Measurements from ENCODE around the gene ARHGAP28. TPM values are rescaled to one million over a fixed set of nuclear protein-coding genes. Genes with fewer than 3 reads are reported as not detected.
"Not testable (repeated sequence)": the region's sequence is repeated elsewhere in the genome, so short reads cannot be mapped to it uniquely, and the experiment has no call there.

Gene ARHGAP28
- total RNA-seq, 3 donors from 2014 or later: not detected

- DNase-seq: no peak
- Mint-ChIP-seq H3K9me3 (peaks cover 14% of the 10 kb centered on the region), H3K36me3 (ENCODE audit: insufficient read depth) (no peaks in the 10 kb centered on the region), H3K4me1 (ENCODE audit: low read depth) (no peaks in the 10 kb centered on the region), H3K27me3 (ENCODE audit: low read depth) (no peaks in the 10 kb centered on the region), H3K4me3 (no peak overlapping the region)
- no peak for ATAC-seq
Measured at GRCh38 chr18:6836331-6836730, 106.8 kb downstream of the ARHGAP28 start.

GRCh38 chr18:6837904-6838303 is 108.4 kb downstream of the ARHGAP28 start:
- Mint-ChIP-seq H3K9me3 (peaks cover 14% of the 10 kb centered on the region), H3K36me3 (ENCODE audit: insufficient read depth) (no peaks in the 10 kb centered on the region), H3K4me1 (ENCODE audit: low read depth) (no peaks in the 10 kb centered on the region), H3K27me3 (ENCODE audit: low read depth) (no peaks in the 10 kb centered on the region), H3K4me3 (no peak overlapping the region)
- DNase-seq (no peak), ATAC-seq (no peak)

DNA sequence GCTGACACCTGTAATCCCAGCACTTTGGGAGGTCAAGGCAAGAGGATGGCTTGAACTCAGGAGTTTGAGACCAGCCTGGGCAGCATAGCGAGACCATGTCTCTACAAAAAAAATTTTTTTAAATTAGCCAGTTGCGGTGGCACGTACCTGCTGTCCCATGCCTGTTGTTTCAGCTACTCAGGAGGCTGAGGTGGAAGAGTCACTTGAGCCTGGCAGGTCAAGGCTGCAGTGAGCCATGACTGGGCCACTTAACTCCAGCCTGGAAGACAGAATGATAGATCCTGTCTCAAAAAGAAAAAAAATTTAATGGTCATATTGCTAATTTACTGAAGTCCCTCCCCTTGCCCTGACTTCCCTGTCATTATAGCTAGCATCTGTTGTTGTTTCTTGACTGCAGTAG is 112.6 kb downstream of the ARHGAP28 start:
- DNase-seq (no peak), ATAC-seq (no peak)
- Mint-ChIP-seq H3K27me3 (ENCODE audit: low read depth) (no peaks in the 10 kb centered on the region), H3K9me3 (peaks cover 4% of the 10 kb centered on the region), H3K4me3 (no peak overlapping the region), H3K4me1 (ENCODE audit: low read depth) (no peaks in the 10 kb centered on the region), H3K36me3 (ENCODE audit: insufficient read depth) (no peaks in the 10 kb centered on the region)

DNA sequence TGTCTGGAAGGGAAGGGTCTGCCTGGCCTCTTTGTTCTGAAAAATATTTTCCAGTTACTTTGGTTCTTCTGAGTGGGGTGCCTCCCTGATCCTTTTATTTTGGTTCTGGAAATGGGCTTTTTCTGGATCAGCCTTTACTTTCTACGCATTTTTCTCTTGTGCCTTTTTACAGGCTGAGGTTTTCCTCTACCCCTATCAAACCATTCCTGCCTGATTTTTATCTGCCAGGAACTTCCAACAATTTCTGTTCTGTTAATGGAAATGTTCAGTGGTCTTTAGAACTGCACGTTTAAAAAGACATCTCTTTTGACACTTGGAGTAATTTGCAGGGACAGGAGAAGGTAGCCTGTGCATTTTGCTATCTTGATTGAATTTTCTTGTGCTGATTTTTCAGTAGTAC is 113.8 kb downstream of the ARHGAP28 start:
- no peaks in the 10 kb centered on the region for H3K36me3 Mint-ChIP-seq (ENCODE audit: insufficient read depth)
- ATAC-seq (no peak), DNase-seq (no peak)
- no peak overlapping the region for H3K4me3 Mint-ChIP-seq
- H3K9me3 Mint-ChIP-seq: peaks cover 4% of the 10 kb centered on the region
- H3K27me3 Mint-ChIP-seq (ENCODE audit: low read depth): no peaks in the 10 kb centered on the region
- no peaks in the 10 kb centered on the region for H3K4me1 Mint-ChIP-seq (ENCODE audit: low read depth)

- H3K9me3 Mint-ChIP-seq; H3K4me3 Mint-ChIP-seq; H3K36me3 Mint-ChIP-seq (ENCODE audit: insufficient read depth); ATAC-seq; H3K4me1 Mint-ChIP-seq (ENCODE audit: low read depth); DNase-seq; H3K27me3 Mint-ChIP-seq (ENCODE audit: low read depth): not testable (repeated sequence)
Measured at GRCh38 chr18:6845521-6845920, 116.0 kb downstream of the ARHGAP28 start.

GRCh38 chr18:6850396-6850795 is 120.9 kb downstream of the ARHGAP28 start:
- H3K36me3 Mint-ChIP-seq (ENCODE audit: insufficient read depth): no peaks in the 10 kb centered on the region
- DNase-seq (no peak), ATAC-seq (no peak)
- H3K27me3 Mint-ChIP-seq (ENCODE audit: low read depth): no peaks in the 10 kb centered on the region
- peaks cover 9% of the 10 kb centered on the region for H3K9me3 Mint-ChIP-seq
- H3K4me3 Mint-ChIP-seq: no peak overlapping the region
- H3K4me1 Mint-ChIP-seq (ENCODE audit: low read depth): no peaks in the 10 kb centered on the region

GRCh38 chr18:6851480-6851879 is 122.0 kb downstream of the ARHGAP28 start:
- no peak for ATAC-seq
- H3K36me3 Mint-ChIP-seq (ENCODE audit: insufficient read depth): no peaks in the 10 kb centered on the region

DNA sequence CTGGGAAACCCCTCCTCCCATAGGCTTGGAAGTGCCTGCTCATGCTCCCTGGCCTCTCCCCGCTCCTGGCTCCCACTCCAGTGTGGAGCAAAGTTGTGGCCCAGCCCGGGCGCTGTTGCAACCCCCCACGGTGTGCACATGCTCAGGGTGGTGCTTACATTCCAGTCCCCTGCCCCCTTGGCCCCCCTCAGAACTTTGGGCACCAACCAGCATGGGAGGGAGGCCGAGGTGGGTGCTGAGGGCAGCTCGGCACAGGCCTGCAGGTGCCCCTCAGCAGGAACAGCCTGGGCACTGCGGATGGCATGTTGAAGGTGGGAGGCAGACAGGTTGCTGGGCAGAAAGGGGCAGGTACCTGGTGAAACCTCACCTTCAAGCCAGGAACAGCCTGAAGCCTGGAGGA is 125.3 kb downstream of the ARHGAP28 start:
- DNase-seq: no peak
- Mint-ChIP-seq H3K4me3 (no peak overlapping the region), H3K4me1 (ENCODE audit: low read depth) (no peaks in the 10 kb centered on the region), H3K27me3 (ENCODE audit: low read depth) (no peaks in the 10 kb centered on the region), H3K9me3 (peaks cover 9% of the 10 kb centered on the region), H3K36me3 (ENCODE audit: insufficient read depth) (no peaks in the 10 kb centered on the region)
- ATAC-seq: no peak

More at GRCh38 chr18:6851480-6851879, 122.0 kb downstream of the ARHGAP28 start:
- no peak for DNase-seq
- Mint-ChIP-seq H3K4me3 (no peak overlapping the region), H3K9me3 (peaks cover 9% of the 10 kb centered on the region), H3K27me3 (ENCODE audit: low read depth) (no peaks in the 10 kb centered on the region), H3K4me1 (ENCODE audit: low read depth) (no peaks in the 10 kb centered on the region)

DNA sequence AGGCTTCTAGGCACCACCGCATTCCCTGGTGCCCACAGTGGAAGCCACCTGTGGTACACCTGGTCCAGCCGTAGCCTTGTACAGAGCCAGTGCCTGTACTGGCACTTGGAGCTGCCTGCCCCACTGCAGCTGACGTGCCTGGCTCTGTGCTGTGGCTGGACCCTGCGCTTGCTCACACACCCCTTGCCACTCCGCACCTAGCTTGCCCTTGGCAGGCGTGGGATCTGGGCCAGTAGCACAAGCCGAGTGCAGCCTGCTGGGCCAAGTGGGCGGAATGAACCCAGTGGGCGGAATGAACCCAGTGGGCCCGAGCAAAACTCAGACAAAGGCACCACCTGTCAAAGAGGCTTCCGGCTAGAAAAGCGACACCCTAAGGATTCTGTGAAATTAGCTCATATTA is 126.3 kb downstream of the ARHGAP28 start:
- Mint-ChIP-seq H3K27me3 (ENCODE audit: low read depth) (no peaks in the 10 kb centered on the region), H3K9me3 (peaks cover 9% of the 10 kb centered on the region), H3K36me3 (ENCODE audit: insufficient read depth) (no peaks in the 10 kb centered on the region), H3K4me1 (ENCODE audit: low read depth) (no peaks in the 10 kb centered on the region), H3K4me3 (no peak overlapping the region)
- no peak for ATAC-seq
- DNase-seq: no peak

GRCh38 chr18:6857300-6857699 is 127.8 kb downstream of the ARHGAP28 start:
- Mint-ChIP-seq H3K36me3 (ENCODE audit: insufficient read depth) (no peaks in the 10 kb centered on the region), H3K27me3 (ENCODE audit: low read depth) (no peaks in the 10 kb centered on the region), H3K9me3 (peaks cover 5% of the 10 kb centered on the region), H3K4me1 (ENCODE audit: low read depth) (no peaks in the 10 kb centered on the region), H3K4me3 (no peak overlapping the region)
- ATAC-seq (no peak), DNase-seq (no peak)

- no peak for DNase-seq
- no peaks in the 10 kb centered on the region for H3K4me1 Mint-ChIP-seq (ENCODE audit: low read depth)
- no peaks in the 10 kb centered on the region for H3K27me3 Mint-ChIP-seq (ENCODE audit: low read depth)
- peaks cover 4% of the 10 kb centered on the region for H3K9me3 Mint-ChIP-seq
- H3K36me3 Mint-ChIP-seq (ENCODE audit: insufficient read depth): no peaks in the 10 kb centered on the region
- H3K4me3 Mint-ChIP-seq: no peak overlapping the region
- ATAC-seq: no peak
Measured at GRCh38 chr18:6859676-6860422, 130.3 kb downstream of the ARHGAP28 start.

DNA sequence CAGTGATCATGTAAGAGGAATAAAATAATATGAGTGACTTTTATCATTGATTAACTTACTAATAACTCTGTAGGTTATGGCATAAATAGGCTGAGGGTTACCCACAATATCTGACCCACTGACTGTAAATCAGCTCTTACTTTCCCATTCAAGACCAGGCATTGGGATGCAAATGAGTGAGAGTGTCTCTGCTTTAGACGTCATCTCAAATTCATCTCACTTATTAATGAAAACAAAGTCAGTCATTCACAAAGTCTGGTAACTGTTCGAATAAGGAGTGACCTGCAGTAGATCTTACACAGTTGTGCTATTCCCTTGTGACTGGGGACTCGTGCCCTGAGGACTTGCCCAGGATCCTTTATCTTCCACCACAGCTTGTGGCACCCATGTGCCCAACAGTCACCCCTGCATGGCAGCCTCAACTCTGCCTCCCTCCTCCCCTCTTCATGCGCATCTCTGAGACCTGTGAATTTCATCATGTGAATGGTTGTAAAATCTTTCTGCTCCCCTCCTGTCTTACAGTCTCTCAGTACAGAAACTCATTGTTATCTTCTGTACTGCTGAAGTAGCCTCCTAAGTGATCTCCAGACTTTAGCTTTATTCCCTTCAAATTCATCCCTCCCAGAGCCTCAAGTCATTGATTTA is 131.4 kb downstream of the ARHGAP28 start:
- no peak for DNase-seq
- H3K4me1 Mint-ChIP-seq (ENCODE audit: low read depth): no peaks in the 10 kb centered on the region
- H3K36me3 Mint-ChIP-seq (ENCODE audit: insufficient read depth): no peaks in the 10 kb centered on the region
- H3K4me3 Mint-ChIP-seq: no peak overlapping the region
- H3K9me3 Mint-ChIP-seq: peaks cover 4% of the 10 kb centered on the region
- no peaks in the 10 kb centered on the region for H3K27me3 Mint-ChIP-seq (ENCODE audit: low read depth)
- no peak for ATAC-seq

DNA sequence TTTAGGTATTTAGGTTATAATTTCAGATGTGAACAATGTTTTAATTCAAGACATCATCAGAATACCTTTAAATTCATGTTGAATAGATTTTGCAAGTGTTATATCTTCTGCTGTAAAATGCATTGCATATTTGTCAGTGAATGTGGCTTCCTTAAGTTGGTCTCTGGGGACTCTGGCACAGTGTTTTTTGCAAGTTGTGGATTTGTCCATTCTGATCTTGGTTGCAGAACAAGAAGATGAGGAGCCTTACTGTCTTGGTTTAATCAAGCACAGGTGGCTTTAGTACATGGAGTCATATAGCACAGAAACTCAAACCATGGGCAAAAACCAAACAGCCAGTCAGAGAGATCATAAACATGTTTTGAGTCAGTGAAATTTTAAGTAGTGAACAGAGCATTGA is 135.7 kb downstream of the ARHGAP28 start:
- Mint-ChIP-seq H3K9me3 (peaks cover 4% of the 10 kb centered on the region), H3K4me3 (no peak overlapping the region), H3K36me3 (ENCODE audit: insufficient read depth) (no peaks in the 10 kb centered on the region), H3K4me1 (ENCODE audit: low read depth) (no peaks in the 10 kb centered on the region), H3K27me3 (ENCODE audit: low read depth) (no peaks in the 10 kb centered on the region)
- DNase-seq (no peak), ATAC-seq (no peak)

- DNase-seq: no peak
- no peak for ATAC-seq
- Mint-ChIP-seq H3K9me3 (no peaks in the 10 kb centered on the region), H3K27me3 (ENCODE audit: low read depth) (no peaks in the 10 kb centered on the region), H3K4me3 (no peak overlapping the region), H3K36me3 (ENCODE audit: insufficient read depth) (no peaks in the 10 kb centered on the region), H3K4me1 (ENCODE audit: low read depth) (no peaks in the 10 kb centered on the region)
Measured at GRCh38 chr18:6866552-6867085, 137.1 kb downstream of the ARHGAP28 start.

GRCh38 chr18:6868033-6868432 is 138.5 kb downstream of the ARHGAP28 start:
- no peaks in the 10 kb centered on the region for H3K9me3 Mint-ChIP-seq
- no peak overlapping the region for H3K4me3 Mint-ChIP-seq
- no peaks in the 10 kb centered on the region for H3K36me3 Mint-ChIP-seq (ENCODE audit: insufficient read depth)
- DNase-seq: no peak
- no peaks in the 10 kb centered on the region for H3K4me1 Mint-ChIP-seq (ENCODE audit: low read depth)
- H3K27me3 Mint-ChIP-seq (ENCODE audit: low read depth): no peaks in the 10 kb centered on the region
- ATAC-seq: no peak
